Endometrium (tissue), 2 donors: ENCODE data around the gene DIABLO.
A peak's percentile ranks its signal among the peaks of the same experiment; 100 is the strongest.
"Not testable (repeated sequence)": the region's sequence is repeated elsewhere in the genome, so short reads cannot be mapped to it uniquely, and the experiment has no call there.

ENCODE experiments used
- FAIRE-seq: peaks from 2 replicates; lab custom pipeline; 2012; peaks lifted over from hg19 to GRCh38; lab: Jason Lieb, UNC
- donor health status: control.
- donor health status: control.

DIABLO gene

DNA sequence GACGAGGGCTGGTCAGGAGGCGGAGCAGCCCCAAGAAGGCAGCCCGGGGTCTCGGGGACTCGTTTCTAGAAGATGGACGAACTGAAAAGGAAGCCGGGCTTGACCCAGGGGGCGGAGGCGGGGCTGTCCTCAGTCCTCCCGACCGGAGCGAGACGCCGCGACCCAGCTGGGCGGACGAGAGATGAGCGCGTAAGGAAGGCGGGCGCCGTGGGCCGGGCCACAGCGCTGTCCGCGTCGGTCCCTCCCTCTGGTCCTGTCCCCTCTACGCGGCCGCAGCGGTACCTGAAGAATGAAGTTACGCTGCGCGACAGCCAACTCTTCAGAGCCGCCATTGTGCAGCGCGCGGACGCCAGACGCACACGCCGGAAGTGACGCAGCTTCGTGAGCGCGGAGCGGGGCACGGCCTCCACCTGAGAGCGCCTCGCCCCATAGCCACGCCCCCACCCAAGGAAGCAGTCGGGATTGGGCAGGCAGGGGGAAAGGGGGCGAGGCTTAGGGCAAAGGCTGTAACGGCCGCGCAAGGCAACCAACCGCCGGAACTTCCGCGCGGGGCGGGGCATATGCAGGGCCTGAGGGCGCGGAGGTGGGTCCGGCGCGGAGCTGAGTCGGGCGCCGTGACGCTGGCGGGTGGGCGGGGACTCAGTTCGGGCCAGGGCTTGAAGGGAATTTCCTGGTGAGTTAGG is at the start of gene DIABLO:
DIABLO (minus strand) TSS at position 370 of the 683 bp plus-strand sequence; CDS start at position 332, 38 bp downstream.
- FAIRE-seq = peak; percentile 98

DNA sequence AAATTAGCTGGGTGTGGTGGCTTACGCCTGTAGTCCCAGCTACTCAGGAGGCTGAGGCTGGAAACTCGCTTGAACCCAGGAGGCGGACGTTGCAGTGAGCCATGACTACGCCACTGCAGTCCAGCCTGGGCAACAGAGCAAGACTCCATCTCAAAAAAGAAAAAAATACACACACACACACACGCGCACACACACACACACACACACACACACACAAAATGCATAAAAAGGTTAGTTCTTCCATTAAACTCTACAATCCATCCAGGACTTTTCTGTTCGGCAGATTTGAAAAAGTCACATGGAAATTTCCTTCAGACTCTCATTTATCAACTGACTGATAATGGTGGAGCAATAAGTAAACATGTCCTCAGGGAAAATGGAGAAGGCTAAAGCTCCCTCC is 49.6 kb upstream of the DIABLO start:
- FAIRE-seq = no peak

GRCh38 chr12:122266230-122266901 is 40.5 kb upstream of the DIABLO start, which contains the start of gene VPS33A:
Gene VPS33A, minus strand, starts transcription at chr12:122266494. Its CDS starts 86 bp downstream, at chr12:122266408.
- FAIRE-seq = peak; percentile 64

- FAIRE-seq = no peak
These were observed 40.0 kb upstream of the DIABLO start for GRCh38 chr12:122265886-122266229.

GRCh38 chr12:122265476-122265875 is 39.6 kb upstream of the DIABLO start:
- FAIRE-seq = no peak

DNA sequence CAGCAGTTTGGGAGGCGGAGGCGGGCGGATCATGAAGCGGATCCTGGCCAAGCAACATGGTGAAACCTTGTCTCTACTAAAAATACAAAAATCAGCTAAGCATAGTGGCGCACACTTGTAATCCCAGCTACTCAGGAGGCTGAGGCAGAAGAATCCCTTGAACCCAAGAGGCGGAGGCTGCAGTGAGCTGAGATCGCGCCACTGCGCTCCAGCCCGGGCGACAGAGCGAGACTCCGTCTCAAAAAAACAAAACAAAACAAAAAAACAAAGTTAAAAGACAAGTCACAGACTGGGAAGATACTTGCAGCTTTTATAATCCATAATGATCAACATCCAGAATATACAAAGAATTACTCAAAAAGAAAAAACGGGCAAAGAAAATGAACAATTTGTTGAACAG is 34.9 kb upstream of the DIABLO start:
- not testable (repeated sequence) for FAIRE-seq

- not testable (repeated sequence) for FAIRE-seq
These were observed 33.1 kb upstream of the DIABLO start for GRCh38 chr12:122258939-122259338.

DNA sequence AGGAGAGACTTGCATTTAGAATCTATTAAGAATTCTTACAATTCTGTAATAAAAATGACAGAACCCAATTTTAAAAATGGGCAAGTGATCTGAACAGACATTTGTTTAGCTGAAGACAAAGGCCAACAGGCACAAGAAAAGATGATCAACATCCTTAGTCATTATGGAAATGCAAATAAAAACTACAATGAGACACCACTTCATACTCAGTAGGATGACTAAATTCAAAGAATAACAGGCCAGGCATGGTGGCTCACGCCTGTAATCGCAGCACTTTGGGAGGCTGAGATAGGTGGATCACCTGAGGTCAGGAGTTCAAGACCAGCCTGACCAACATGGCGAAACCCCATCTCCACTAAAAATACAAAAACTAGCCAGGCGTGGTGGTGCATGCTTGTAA is 32.6 kb upstream of the DIABLO start:
- FAIRE-seq = not testable (repeated sequence)

DNA sequence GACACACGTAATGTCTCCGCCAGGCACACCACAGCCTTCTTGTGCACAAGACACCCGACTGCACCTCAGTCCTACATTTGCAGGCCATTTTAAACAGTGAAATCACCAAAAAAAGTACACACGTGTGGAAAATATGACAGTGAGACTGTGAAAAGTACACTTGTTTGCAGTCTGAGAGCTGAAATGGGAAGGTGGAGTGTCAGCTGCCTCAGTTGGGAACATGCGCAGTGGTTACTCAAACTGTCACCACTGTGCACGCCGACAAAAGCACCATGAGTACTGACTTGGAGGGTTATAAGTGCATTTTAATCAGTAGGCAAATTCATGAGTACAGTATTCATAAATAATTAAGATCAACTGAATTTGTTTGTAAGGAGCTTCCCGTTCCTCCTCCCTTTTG is 24.7 kb upstream of the DIABLO start:
- no peak for FAIRE-seq

DNA sequence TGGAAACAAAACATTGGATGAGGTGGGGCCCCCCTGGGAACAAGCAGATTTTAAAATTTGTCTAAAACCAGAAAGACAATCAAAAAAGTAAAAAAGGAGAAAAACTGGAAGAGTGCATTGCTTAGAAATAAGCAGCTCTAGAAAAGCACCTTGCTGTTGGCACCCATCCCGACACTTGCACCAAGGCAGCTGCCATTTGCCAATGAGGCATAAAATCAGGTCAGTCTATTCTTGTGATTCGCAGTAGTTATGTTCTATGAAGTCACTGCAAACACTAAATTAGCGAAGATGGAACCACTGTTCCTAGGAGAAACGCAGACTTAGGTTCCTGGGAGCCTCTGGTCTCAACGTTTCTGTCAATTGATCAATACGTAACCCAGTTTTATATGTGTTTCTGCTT is 24.2 kb upstream of the DIABLO start:
- FAIRE-seq = no peak

- FAIRE-seq = no peak
These were observed 19.7 kb upstream of the DIABLO start for GRCh38 chr12:122245553-122245952.

- no peak for FAIRE-seq
These were observed 18.9 kb upstream of the DIABLO start for GRCh38 chr12:122244565-122245371.

- no peak for FAIRE-seq
These were observed 18.1 kb upstream of the DIABLO start for GRCh38 chr12:122243965-122244364.

DNA sequence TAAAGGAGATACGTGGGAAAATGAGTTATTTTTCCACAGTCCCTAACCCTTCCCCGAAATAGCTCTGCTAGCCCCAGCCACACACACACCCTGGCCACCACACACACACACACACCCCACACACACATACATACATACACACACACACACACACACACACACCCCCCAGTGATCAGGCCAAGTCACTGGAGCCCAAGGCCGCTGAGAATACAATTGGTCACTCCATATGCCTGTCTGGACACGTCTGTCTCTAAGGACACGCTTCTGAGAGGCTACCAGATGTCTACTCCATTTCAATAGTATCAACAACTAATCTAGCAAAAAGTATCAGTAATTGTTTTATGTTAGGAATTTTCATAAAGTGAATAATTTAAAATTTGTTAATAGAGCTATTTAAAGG is 13.0 kb upstream of the DIABLO start:
- FAIRE-seq = no peak

- no peak for FAIRE-seq
These were observed 9.9 kb upstream of the DIABLO start for GRCh38 chr12:122235741-122236140.

GRCh38 chr12:122232691-122233090 is 6.8 kb upstream of the DIABLO start:
- no peak for FAIRE-seq

GRCh38 chr12:122230798-122231197 is 4.9 kb upstream of the DIABLO start:
- FAIRE-seq = no peak

- no peak for FAIRE-seq
These were observed 2.2 kb upstream of the DIABLO start for GRCh38 chr12:122228092-122228491.

DNA sequence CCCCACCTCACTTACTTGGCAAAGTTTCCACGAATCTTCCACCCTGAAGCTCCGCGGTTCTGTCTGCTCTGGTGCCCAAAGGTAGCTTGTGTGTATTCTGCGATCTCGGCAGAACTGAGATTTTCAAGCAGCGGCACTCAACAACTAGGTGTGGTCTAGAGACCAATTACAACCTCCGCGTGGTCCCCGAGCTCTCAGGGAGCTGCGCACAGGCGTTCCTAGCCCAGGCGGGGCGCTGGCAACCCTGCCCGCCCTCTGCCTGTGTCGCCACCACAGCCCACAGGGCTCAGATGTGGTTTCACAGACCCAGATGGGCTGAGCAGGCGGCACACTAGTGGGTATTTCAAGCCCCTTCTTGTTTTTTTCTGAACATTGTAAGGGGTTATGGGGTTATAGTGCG is 1.5 kb upstream of the DIABLO start:
- FAIRE-seq = no peak

- FAIRE-seq = no peak
These were observed 694 bp upstream of the DIABLO start for GRCh38 chr12:122226366-122227125.

GRCh38 chr12:122216445-122216844 is 9.4 kb downstream of the DIABLO start:
- no peak for FAIRE-seq

- FAIRE-seq = no peak
These were observed 10.1 kb downstream of the DIABLO start for GRCh38 chr12:122215771-122216170.
